H1 (cell line): ENCODE results near the gene BTD. TPM values are rescaled to one million over a fixed set of nuclear protein-coding genes. Genes with fewer than 3 reads are reported as not detected.

Experiments
- ASH2L ChIP-seq: fragments of 200-600, 300-600 bp; sonication (generic); IDR thresholded peaks from one replicate; pipeline ENCODE4 v1.7.1; 2017; ENCODE audit warnings: low read length
- BACH1 ChIP-seq: IDR thresholded peaks from 2 replicates; pipeline ENCODE4 v1.6.1; 2012; ENCODE audit warnings: low read length, improper control_type of control experiment
- CEBPB ChIP-seq: IDR thresholded peaks from 2 replicates; pipeline ENCODE4 v1.6.1; 2012; ENCODE audit warnings: low read depth, low read length
- CHD1 ChIP-seq: IDR thresholded peaks from 2 replicates; pipeline ENCODE4 v1.6.1; 2012; ENCODE audit warnings: low read depth, low read length, improper control_type of control experiment
- CREB1 ChIP-seq: IDR thresholded peaks from 2 replicates; pipeline ENCODE4 v1.6.1; 2012; ENCODE audit warnings: inconsistent platforms
- HDAC6 ChIP-seq: IDR thresholded peaks from one replicate; pipeline ENCODE4 v1.7.1; 2012; ENCODE audit warnings: low read depth, mild to moderate bottlenecking, inconsistent platforms, low read length, moderate library complexity
- KDM5A ChIP-seq: fragments of 200-600 bp; IDR thresholded peaks from 2 replicates; pipeline ENCODE4 v1.7.1; 2012; ENCODE audit warnings: mild to moderate bottlenecking, low read length, inconsistent platforms, mixed read lengths
- POU5F1 ChIP-seq: IDR thresholded peaks from 2 replicates; pipeline ENCODE4 v1.6.1; 2011; ENCODE audit warnings: low read depth, mild to moderate bottlenecking, low read length, moderate library complexity
- SP1 ChIP-seq: IDR thresholded peaks from 2 replicates; pipeline ENCODE4 v1.6.1; 2011; ENCODE audit warnings: low read depth, low read length
- SP2 ChIP-seq: IDR thresholded peaks from 2 replicates; pipeline ENCODE4 v1.6.1; 2012; ENCODE audit warnings: mild to moderate bottlenecking, low read length, inconsistent platforms
- TCF12 ChIP-seq: IDR thresholded peaks from 2 replicates; pipeline ENCODE4 v1.6.1; 2011; ENCODE audit warnings: low read depth, mild to moderate bottlenecking, low read length
- YY1 ChIP-seq: IDR thresholded peaks from 2 replicates; pipeline ENCODE4 v1.6.1; 2011; ENCODE audit warnings: low read depth, mild to moderate bottlenecking, low read length
- ZNF274 ChIP-seq: IDR thresholded peaks from 2 replicates; pipeline ENCODE4 v1.7.0; 2012; ENCODE audit warnings: low read length, borderline replicate concordance; ENCODE audit errors: extremely low read depth
- polyA plus RNA-seq, 7 experiments: library from polyadenylated mRNA; depleted of rRNA in 3 of 7; stranded (reverse) in 5 of 7; unstranded in 2 of 7; fragments of >200 nt in 5 of 7; fragments of 200-250 nt in 2 of 7; gene quantifications; 1 replicate in 5 of 7; 2 replicates in 1 of 7; 4 replicates in 1 of 7; pipeline versions ENCODE4 v1.2.1 to v1.2.3, GENCODE V29; 2011 to 2013; ENCODE audit warnings: missing spikeins in 2 of 7, mixed read lengths in 2 of 7
- total RNA-seq: library from RNA; stranded (reverse); fragmentation: NEBNext Ultra II Directional; extraction: Animal tissue kit (Norgen Biotek cat#: 25700); gene quantifications from 2 replicates; pipeline ENCODE4 v1.2.1, GENCODE V29; 2021
- TF ChIP-seq, protein P1 (sequence below): fragments of 300-600 bp; sonication (generic); IDR thresholded peaks from 2 replicates; pipeline ENCODE4 v1.7.1; 2012; ENCODE audit warnings: low read length, moderate library complexity, mild to moderate bottlenecking, inconsistent platforms; ENCODE audit not compliant: insufficient replicate concordance
- TF ChIP-seq, protein P2 (sequence below): IDR thresholded peaks from 2 replicates; pipeline ENCODE4 v1.6.1; 2012; ENCODE audit warnings: inconsistent platforms

BTD gene
- total and polyA plus RNA-seq, 2 of the 8 experiments (the other 6 are each of a cell fraction or from before 2014, with no cell fraction given) = 21.8 to 36.7 TPM

- TF ChIP-seq, protein P1, sequence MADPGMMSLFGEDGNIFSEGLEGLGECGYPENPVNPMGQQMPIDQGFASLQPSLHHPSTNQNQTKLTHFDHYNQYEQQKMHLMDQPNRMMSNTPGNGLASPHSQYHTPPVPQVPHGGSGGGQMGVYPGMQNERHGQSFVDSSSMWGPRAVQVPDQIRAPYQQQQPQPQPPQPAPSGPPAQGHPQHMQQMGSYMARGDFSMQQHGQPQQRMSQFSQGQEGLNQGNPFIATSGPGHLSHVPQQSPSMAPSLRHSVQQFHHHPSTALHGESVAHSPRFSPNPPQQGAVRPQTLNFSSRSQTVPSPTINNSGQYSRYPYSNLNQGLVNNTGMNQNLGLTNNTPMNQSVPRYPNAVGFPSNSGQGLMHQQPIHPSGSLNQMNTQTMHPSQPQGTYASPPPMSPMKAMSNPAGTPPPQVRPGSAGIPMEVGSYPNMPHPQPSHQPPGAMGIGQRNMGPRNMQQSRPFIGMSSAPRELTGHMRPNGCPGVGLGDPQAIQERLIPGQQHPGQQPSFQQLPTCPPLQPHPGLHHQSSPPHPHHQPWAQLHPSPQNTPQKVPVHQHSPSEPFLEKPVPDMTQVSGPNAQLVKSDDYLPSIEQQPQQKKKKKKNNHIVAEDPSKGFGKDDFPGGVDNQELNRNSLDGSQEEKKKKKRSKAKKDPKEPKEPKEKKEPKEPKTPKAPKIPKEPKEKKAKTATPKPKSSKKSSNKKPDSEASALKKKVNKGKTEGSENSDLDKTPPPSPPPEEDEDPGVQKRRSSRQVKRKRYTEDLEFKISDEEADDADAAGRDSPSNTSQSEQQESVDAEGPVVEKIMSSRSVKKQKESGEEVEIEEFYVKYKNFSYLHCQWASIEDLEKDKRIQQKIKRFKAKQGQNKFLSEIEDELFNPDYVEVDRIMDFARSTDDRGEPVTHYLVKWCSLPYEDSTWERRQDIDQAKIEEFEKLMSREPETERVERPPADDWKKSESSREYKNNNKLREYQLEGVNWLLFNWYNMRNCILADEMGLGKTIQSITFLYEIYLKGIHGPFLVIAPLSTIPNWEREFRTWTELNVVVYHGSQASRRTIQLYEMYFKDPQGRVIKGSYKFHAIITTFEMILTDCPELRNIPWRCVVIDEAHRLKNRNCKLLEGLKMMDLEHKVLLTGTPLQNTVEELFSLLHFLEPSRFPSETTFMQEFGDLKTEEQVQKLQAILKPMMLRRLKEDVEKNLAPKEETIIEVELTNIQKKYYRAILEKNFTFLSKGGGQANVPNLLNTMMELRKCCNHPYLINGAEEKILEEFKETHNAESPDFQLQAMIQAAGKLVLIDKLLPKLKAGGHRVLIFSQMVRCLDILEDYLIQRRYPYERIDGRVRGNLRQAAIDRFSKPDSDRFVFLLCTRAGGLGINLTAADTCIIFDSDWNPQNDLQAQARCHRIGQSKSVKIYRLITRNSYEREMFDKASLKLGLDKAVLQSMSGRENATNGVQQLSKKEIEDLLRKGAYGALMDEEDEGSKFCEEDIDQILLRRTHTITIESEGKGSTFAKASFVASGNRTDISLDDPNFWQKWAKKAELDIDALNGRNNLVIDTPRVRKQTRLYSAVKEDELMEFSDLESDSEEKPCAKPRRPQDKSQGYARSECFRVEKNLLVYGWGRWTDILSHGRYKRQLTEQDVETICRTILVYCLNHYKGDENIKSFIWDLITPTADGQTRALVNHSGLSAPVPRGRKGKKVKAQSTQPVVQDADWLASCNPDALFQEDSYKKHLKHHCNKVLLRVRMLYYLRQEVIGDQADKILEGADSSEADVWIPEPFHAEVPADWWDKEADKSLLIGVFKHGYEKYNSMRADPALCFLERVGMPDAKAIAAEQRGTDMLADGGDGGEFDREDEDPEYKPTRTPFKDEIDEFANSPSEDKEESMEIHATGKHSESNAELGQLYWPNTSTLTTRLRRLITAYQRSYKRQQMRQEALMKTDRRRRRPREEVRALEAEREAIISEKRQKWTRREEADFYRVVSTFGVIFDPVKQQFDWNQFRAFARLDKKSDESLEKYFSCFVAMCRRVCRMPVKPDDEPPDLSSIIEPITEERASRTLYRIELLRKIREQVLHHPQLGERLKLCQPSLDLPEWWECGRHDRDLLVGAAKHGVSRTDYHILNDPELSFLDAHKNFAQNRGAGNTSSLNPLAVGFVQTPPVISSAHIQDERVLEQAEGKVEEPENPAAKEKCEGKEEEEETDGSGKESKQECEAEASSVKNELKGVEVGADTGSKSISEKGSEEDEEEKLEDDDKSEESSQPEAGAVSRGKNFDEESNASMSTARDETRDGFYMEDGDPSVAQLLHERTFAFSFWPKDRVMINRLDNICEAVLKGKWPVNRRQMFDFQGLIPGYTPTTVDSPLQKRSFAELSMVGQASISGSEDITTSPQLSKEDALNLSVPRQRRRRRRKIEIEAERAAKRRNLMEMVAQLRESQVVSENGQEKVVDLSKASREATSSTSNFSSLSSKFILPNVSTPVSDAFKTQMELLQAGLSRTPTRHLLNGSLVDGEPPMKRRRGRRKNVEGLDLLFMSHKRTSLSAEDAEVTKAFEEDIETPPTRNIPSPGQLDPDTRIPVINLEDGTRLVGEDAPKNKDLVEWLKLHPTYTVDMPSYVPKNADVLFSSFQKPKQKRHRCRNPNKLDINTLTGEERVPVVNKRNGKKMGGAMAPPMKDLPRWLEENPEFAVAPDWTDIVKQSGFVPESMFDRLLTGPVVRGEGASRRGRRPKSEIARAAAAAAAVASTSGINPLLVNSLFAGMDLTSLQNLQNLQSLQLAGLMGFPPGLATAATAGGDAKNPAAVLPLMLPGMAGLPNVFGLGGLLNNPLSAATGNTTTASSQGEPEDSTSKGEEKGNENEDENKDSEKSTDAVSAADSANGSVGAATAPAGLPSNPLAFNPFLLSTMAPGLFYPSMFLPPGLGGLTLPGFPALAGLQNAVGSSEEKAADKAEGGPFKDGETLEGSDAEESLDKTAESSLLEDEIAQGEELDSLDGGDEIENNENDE = no peak
- TF ChIP-seq CREB1 (no peak), SP1 (no peak), SP2 (no peak), KDM5A (no peak), ASH2L (no peak), POU5F1 (no peak), CHD1 (no peak), HDAC6 (no peak), YY1 (no peak), BACH1 (no peak), CEBPB (no peak), ZNF274 (no peak), TCF12 (no peak)
- TF ChIP-seq, protein P2, sequence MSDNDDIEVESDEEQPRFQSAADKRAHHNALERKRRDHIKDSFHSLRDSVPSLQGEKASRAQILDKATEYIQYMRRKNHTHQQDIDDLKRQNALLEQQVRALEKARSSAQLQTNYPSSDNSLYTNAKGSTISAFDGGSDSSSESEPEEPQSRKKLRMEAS = no peak
Measured at GRCh38 chr3:15616053-15616452, 14.5 kb downstream of the BTD start (continued).
